ENCODE data around the gene MBNL2. TPM values are rescaled to one million over a fixed set of nuclear protein-coding genes. Genes with fewer than 3 reads are reported as not detected.

Gene MBNL2
- total and polyA plus RNA-seq, 10 of the 15 experiments (the other 5 are each of a cell fraction or from before 2014, with no cell fraction given): 1.6 to 9.7 (median 6.7) TPM

GRCh38 chr13:97432917-97433726, 211.0 kb downstream of the MBNL2 start (continued):
- TF ChIP-seq PRDM15 (CRISPR knock-in tag; IDR thresholded peaks at IDR 0.05) (no peak), KDM1A (IDR thresholded peaks at IDR 0.05; ENCODE audit: borderline replicate concordance) (no peak), STAT1 (conservative IDR thresholded peaks at IDR 0.05) (peak; percentile 23; the same call in 1 of the 2 replicates), ZZZ3 (IDR thresholded peaks at IDR 0.05; ENCODE audit: control insufficient read depth, insufficient read length, low read depth) (no peak), ZNF24 (IDR thresholded peaks at IDR 0.05) (no peak), TCF7 (IDR thresholded peaks at IDR 0.05; ENCODE audit: borderline replicate concordance) (no peak), NFYB (IDR thresholded peaks at IDR 0.05; ENCODE audit: insufficient read depth, low read depth, low read length) (peak; percentile 91), BCLAF1 (IDR thresholded peaks at IDR 0.05) (no peak), PML (IDR thresholded peaks at IDR 0.05; ENCODE audit: low read length) (peak; percentile 53; the same call in 1 of the 2 replicates), BACH1 (IDR thresholded peaks at IDR 0.05; ENCODE audit: borderline replicate concordance) (no peak), CEBPB (IDR thresholded peaks at IDR 0.05; ENCODE audit: borderline replicate concordance in 1 of 2, low read depth in 2 of 2, low read length in 2 of 2) (peak in 1 of 2 experiments; percentile 56; a peak in 1 of 4 replicates), NR2C1 (IDR thresholded peaks at IDR 0.05) (no peak), KLF5 (IDR thresholded peaks at IDR 0.05; ENCODE audit: partially characterized antibody) (no peak), ELK1 (IDR thresholded peaks at IDR 0.05; ENCODE audit: low read depth, low read length) (peak; percentile 85), POLR2A (IDR thresholded peaks at IDR 0.05; ENCODE audit: low read depth, low read length) (peak; percentile 74), ZBTB33 (IDR thresholded peaks at IDR 0.05) (no peak), IKZF1 (conservative IDR thresholded peaks at IDR 0.05) (no peak), CBFB (IDR thresholded peaks at IDR 0.05; ENCODE audit: low read depth) (peak; percentile 80; the same call in 1 of the 2 replicates)

Measured in GM12878 (cell line).